Ovary (tissue), 3 donors: ENCODE results near the gene GPR32.
"Not testable (repeated sequence)": the region's sequence is repeated elsewhere in the genome, so short reads cannot be mapped to it uniquely, and the experiment has no call there.

Experiments used
- CTCF ChIP-seq, 3 donors: fragments of 450-650 bp in 2 of 3; fragments of 200-600 bp in 1 of 3; IDR thresholded peaks; one replicate each; pipeline versions ENCODE4 v1.5.1 to v1.8.0; 2016 to 2022; ENCODE audit warnings: antibody characterized with exemption in 3 of 3, mild to moderate bottlenecking in 1 of 3
- EP300 ChIP-seq: sonication (generic); formaldehyde crosslinking; IDR thresholded peaks from one replicate; pipeline ENCODE4 v1.6.1; 2017; ENCODE audit warnings: antibody characterized with exemption
- POLR2A ChIP-seq: fragments of 450-650 bp; IDR thresholded peaks from one replicate; pipeline ENCODE4 v1.6.1; 2017; ENCODE audit warnings: antibody characterized with exemption, mild to moderate bottlenecking, moderate library complexity
- donor health status: DM: no; HTN: no; CAD: no.

- TF ChIP-seq CTCF (IDR thresholded peaks at IDR 0.05); POLR2A; EP300: not testable (repeated sequence)
These were observed 13.5 kb downstream of the GPR32 start for GRCh38 chr19:50783848-50784152.
